Upper lobe of left lung (tissue), 6 donors: ENCODE measurements around the gene LZIC. TPM values are rescaled to one million over a fixed set of nuclear protein-coding genes. Genes with fewer than 3 reads are reported as not detected.

Source experiments
- ATAC-seq, 2 donors: fragments of 200-7000 bp; cut with Tn5 transposase; one replicate each; pipeline ENCODE4 v1.9.1; 2022; ENCODE audit warnings: mild to moderate bottlenecking in 2 of 2, moderate library complexity in 2 of 2; ENCODE audit not compliant: low FRiP score in 2 of 2
- DNase-seq, 2 donors: peaks; one replicate each; pipeline ENCODE4 v3.0.0-alpha.2; 2019 to 2020
- H3K27ac ChIP-seq, 4 donors: fragments of 200-600 bp; sonication (generic); one replicate each; pipeline ENCODE4 v1.5.1; 2016 to 2019
- H3K27me3 ChIP-seq, 4 donors: fragments of 200-600 bp; sonication (generic); one replicate each; pipeline ENCODE4 v1.5.1; 2017 to 2019
- H3K36me3 ChIP-seq, 4 donors: fragments of 200-600 bp; sonication (generic); one replicate each; pipeline ENCODE4 v1.5.1; 2016 to 2019
- H3K4me1 ChIP-seq, 4 donors: fragments of 200-600 bp; sonication (generic); one replicate each; pipeline ENCODE4 v1.5.1; 2018 to 2019
- H3K4me3 ChIP-seq, 4 donors: fragments of 200-600 bp; sonication (generic); one replicate each; pipeline ENCODE4 v1.5.1; 2017 to 2019; ENCODE audit warnings: mild to moderate bottlenecking in 2 of 4, moderate library complexity in 1 of 4
- H3K9me3 ChIP-seq, 4 donors: fragments of 200-600 bp; sonication (generic); one replicate each; pipeline ENCODE4 v1.5.1; 2018 to 2019
- CTCF ChIP-seq, 6 experiments: fragments of 450-650 bp in 4 of 6; fragments of 200-600 bp in 2 of 6; sonication (generic) in 2 of 6; IDR thresholded peaks; one replicate each; pipeline ENCODE4 v1.5.1; 2016 to 2019; ENCODE audit warnings: antibody characterized with exemption in 6 of 6
- EP300 ChIP-seq, 4 donors: sonication (generic); formaldehyde crosslinking; IDR thresholded peaks; one replicate each; pipeline ENCODE4 v1.5.1; 2017; ENCODE audit warnings: antibody characterized with exemption in 4 of 4, control low read depth in 2 of 4
- POLR2A ChIP-seq, 4 donors: fragments of 450-650 bp; IDR thresholded peaks; one replicate each; pipeline ENCODE4 v1.5.1; 2016 to 2017; ENCODE audit warnings: antibody characterized with exemption in 4 of 4, mild to moderate bottlenecking in 2 of 4
- POLR2AphosphoS5 ChIP-seq, 2 donors: sonication (generic); formaldehyde crosslinking; IDR thresholded peaks; one replicate each; pipeline ENCODE4 v1.5.1; 2017; ENCODE audit warnings: antibody characterized with exemption in 2 of 2
- WGBS, 2 donors: methylation state at CpG; one replicate each; pipeline ENCODE4 v1.1.5; 2017 to 2018; 5-methylcytosine and 5-hydroxymethylcytosine counted together
- total RNA-seq, 6 donors: library from RNA; depleted of rRNA in 4 of 6; stranded (reverse); fragments of >200 nt in 4 of 6; gene quantifications; one replicate each; pipeline versions ENCODE4 v1.1.0 to v1.2.1, GENCODE V29; 2016 to 2021
- donor health status: DM: no; HTN: no; CAD: no; lungs with moderate emphysema.
- donor health status: DM: no; HTN: yes; CAD: no; lungs with severe emphysema.

LZIC gene
- total RNA-seq, 6 donors from 2014 or later: 9.4 to 28.7 (median 19.4) TPM

GRCh38 chr1:9887070-9887469 is 56.1 kb downstream of the LZIC start:
- Histone ChIP-seq H3K27me3 (no peaks in the 10 kb centered on the region), H3K36me3 (peaks cover 3 to 10% (median 6%) of the 10 kb centered on the region in 4 donors), H3K9me3 (no peaks in the 10 kb centered on the region), H3K27ac (no peak overlapping the region), H3K4me1 (peaks cover 20 to 36% (median 25%) of the 10 kb centered on the region in 4 donors), H3K4me3 (no peak overlapping the region)
- WGBS, 2 donors: 94 to 97% methylated on average over 4 of the region's 4 CpGs
- TF ChIP-seq EP300 (IDR thresholded peaks at IDR 0.05): no peak
- TF ChIP-seq POLR2AphosphoS5 (IDR thresholded peaks at IDR 0.05): no peak
- TF ChIP-seq POLR2A (IDR thresholded peaks at IDR 0.05): no peak
- TF ChIP-seq CTCF (IDR thresholded peaks at IDR 0.05): no peak
- DNase-seq (no peak), ATAC-seq (no peak)

- WGBS, 2 donors: 73 to 78% methylated on average over 16 to 17 of the region's 17 CpGs
These were observed 57.0 kb downstream of the LZIC start for GRCh38 chr1:9886092-9886742.

GRCh38 chr1:9884805-9885204 is 58.4 kb downstream of the LZIC start:
- peaks cover 1 to 13% (median 5%) of the 10 kb centered on the region in 4 donors for H3K4me1 ChIP-seq
- no peak overlapping the region for H3K27ac ChIP-seq
- 92 to 93% methylated on average over 8 of the region's 8 CpGs for WGBS, 2 donors
- DNase-seq: peak in 1 of 2 donors; percentile 43
- H3K4me3 ChIP-seq: no peak overlapping the region
- H3K9me3 ChIP-seq: no peaks in the 10 kb centered on the region
- no peak for ATAC-seq
- TF ChIP-seq POLR2AphosphoS5 (IDR thresholded peaks at IDR 0.05) (no peak), CTCF (IDR thresholded peaks at IDR 0.05) (no peak), POLR2A (IDR thresholded peaks at IDR 0.05) (no peak), EP300 (IDR thresholded peaks at IDR 0.05) (no peak)
- H3K36me3 ChIP-seq: peaks cover 3 to 10% (median 6%) of the 10 kb centered on the region in 4 donors
- no peaks in the 10 kb centered on the region for H3K27me3 ChIP-seq

More at GRCh38 chr1:9886092-9886742, 57.0 kb downstream of the LZIC start:
- Histone ChIP-seq H3K9me3 (no peaks in the 10 kb centered on the region), H3K4me3 (no peak overlapping the region), H3K27ac (peak overlapping the region in 2 of 4 donors; percentile 21 to 25), H3K36me3 (peaks cover 3 to 10% (median 6%) of the 10 kb centered on the region in 4 donors), H3K4me1 (peaks cover 15 to 27% (median 19%) of the 10 kb centered on the region in 4 donors), H3K27me3 (no peaks in the 10 kb centered on the region)
- TF ChIP-seq CTCF (IDR thresholded peaks at IDR 0.05) (no peak), POLR2AphosphoS5 (IDR thresholded peaks at IDR 0.05) (no peak), EP300 (IDR thresholded peaks at IDR 0.05) (no peak), POLR2A (IDR thresholded peaks at IDR 0.05) (no peak)
- ATAC-seq: no peak
- no peak for DNase-seq

GRCh38 chr1:9883585-9884449 is 59.4 kb downstream of the LZIC start:
- Histone ChIP-seq H3K9me3 (no peaks in the 10 kb centered on the region), H3K36me3 (peaks cover 3 to 10% (median 6%) of the 10 kb centered on the region in 4 donors), H3K4me1 (peaks cover 0 to 3% (median 3%) of the 10 kb centered on the region in 4 donors), H3K4me3 (no peak overlapping the region), H3K27ac (peak overlapping the region in 1 of 4 donors; percentile 20), H3K27me3 (no peaks in the 10 kb centered on the region)
- TF ChIP-seq POLR2A (IDR thresholded peaks at IDR 0.05) (no peak), CTCF (IDR thresholded peaks at IDR 0.05) (no peak), POLR2AphosphoS5 (IDR thresholded peaks at IDR 0.05) (no peak), EP300 (IDR thresholded peaks at IDR 0.05) (no peak)
- DNase-seq: no peak
- no peak for ATAC-seq
- WGBS, 2 donors: 91 to 94% methylated on average over 10 to 11 of the region's 11 CpGs
